ENCODE results near the gene SERPINE1.

The SERPINE1 gene

GRCh38 chr7:101159696-101160674 is 33.1 kb downstream of the SERPINE1 start:
- H3K9me3 ChIP-seq (ENCODE audit: severe bottlenecking) = no peaks in the 10 kb centered on the region
- peaks cover 54% of the 10 kb centered on the region for H3K36me3 ChIP-seq (ENCODE audit: low read depth)
- TF ChIP-seq, protein P1, sequence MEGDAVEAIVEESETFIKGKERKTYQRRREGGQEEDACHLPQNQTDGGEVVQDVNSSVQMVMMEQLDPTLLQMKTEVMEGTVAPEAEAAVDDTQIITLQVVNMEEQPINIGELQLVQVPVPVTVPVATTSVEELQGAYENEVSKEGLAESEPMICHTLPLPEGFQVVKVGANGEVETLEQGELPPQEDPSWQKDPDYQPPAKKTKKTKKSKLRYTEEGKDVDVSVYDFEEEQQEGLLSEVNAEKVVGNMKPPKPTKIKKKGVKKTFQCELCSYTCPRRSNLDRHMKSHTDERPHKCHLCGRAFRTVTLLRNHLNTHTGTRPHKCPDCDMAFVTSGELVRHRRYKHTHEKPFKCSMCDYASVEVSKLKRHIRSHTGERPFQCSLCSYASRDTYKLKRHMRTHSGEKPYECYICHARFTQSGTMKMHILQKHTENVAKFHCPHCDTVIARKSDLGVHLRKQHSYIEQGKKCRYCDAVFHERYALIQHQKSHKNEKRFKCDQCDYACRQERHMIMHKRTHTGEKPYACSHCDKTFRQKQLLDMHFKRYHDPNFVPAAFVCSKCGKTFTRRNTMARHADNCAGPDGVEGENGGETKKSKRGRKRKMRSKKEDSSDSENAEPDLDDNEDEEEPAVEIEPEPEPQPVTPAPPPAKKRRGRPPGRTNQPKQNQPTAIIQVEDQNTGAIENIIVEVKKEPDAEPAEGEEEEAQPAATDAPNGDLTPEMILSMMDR (IDR thresholded peaks at IDR 0.05; ENCODE audit: poor library complexity, severe bottlenecking) = no peak
- H3K27me3 ChIP-seq (ENCODE audit: insufficient read depth, poor library complexity, severe bottlenecking) = peaks cover 5% of the 10 kb centered on the region
- H3K27ac ChIP-seq (ENCODE audit: poor library complexity, severe bottlenecking) = peak overlapping the region; percentile 43
- ATAC-seq (ENCODE audit: low read depth) (peak; percentile 28; the same call in 1 of the 3 replicates), DNase-seq (ENCODE audit: low spot score) (no peak)
- H3K4me3 ChIP-seq (ENCODE audit: severe bottlenecking) = no peak overlapping the region
- H3K4me1 ChIP-seq (ENCODE audit: insufficient read depth, poor library complexity, severe bottlenecking) = peaks cover 26% of the 10 kb centered on the region

- no peak for DNase-seq (ENCODE audit: low spot score)
- peak overlapping the region; percentile 43 for H3K27ac ChIP-seq (ENCODE audit: poor library complexity, severe bottlenecking)
- H3K9me3 ChIP-seq (ENCODE audit: severe bottlenecking) = no peaks in the 10 kb centered on the region
- H3K4me3 ChIP-seq (ENCODE audit: severe bottlenecking) = no peak overlapping the region
- TF ChIP-seq, protein P1 (IDR thresholded peaks at IDR 0.05; ENCODE audit: poor library complexity, severe bottlenecking) = no peak
- H3K27me3 ChIP-seq (ENCODE audit: insufficient read depth, poor library complexity, severe bottlenecking) = peaks cover 12% of the 10 kb centered on the region
- no peak for ATAC-seq (ENCODE audit: low read depth)
- peaks cover 20% of the 10 kb centered on the region for H3K4me1 ChIP-seq (ENCODE audit: insufficient read depth, poor library complexity, severe bottlenecking)
- H3K36me3 ChIP-seq (ENCODE audit: low read depth) = peaks cover 53% of the 10 kb centered on the region
These were observed 34.0 kb downstream of the SERPINE1 start for GRCh38 chr7:101160910-101161309.

DNA sequence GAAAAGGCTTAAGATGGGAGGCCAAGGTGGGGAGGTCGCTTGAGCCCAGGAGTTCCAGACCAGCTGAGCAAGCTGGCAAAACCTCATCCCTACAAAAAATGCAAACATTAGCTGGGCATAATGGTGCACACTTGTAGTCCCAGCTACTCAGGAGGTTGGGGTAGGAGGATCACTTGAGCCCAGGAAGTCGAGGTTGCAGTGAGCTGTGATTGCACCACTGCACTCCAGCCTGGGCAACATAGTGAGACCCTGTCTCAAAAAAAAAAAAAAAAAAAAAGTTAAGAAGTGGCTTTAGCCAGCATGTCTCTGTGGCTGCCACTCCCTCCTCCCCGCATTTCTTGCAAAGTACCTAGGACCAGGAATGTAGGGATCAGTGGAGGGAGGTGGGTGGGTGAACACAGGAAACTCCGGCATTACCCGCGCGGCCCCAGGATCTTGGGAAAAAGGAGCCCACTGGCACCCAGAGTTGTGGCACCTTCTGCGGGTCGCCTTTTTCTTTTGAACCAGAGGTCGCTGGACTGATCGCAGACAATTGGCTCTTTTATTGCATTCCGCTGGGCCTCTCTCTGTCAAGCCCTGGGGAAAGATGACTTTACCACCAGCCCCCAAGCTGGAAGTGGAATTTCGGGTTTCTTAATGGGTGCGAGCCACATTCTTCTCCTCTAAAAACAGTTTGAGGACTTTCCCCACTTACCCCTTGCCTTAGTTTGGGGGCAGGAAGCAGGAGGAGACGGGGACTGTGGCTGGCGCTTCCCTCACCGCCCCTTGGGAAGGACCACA is 35.0 kb downstream of the SERPINE1 start:
- ATAC-seq (ENCODE audit: low read depth) (no peak), DNase-seq (ENCODE audit: low spot score) (no peak)
- Histone ChIP-seq H3K36me3 (ENCODE audit: low read depth) (peaks cover 43% of the 10 kb centered on the region), H3K27me3 (ENCODE audit: insufficient read depth, poor library complexity, severe bottlenecking) (peaks cover 16% of the 10 kb centered on the region), H3K27ac (ENCODE audit: poor library complexity, severe bottlenecking) (peak overlapping the region; percentile 66), H3K4me3 (ENCODE audit: severe bottlenecking) (no peak overlapping the region), H3K9me3 (ENCODE audit: severe bottlenecking) (no peaks in the 10 kb centered on the region), H3K4me1 (ENCODE audit: insufficient read depth, poor library complexity, severe bottlenecking) (peaks cover 12% of the 10 kb centered on the region)
- TF ChIP-seq, protein P1 (IDR thresholded peaks at IDR 0.05; ENCODE audit: poor library complexity, severe bottlenecking) = no peak

GRCh38 chr7:101162551-101163278 is 35.8 kb downstream of the SERPINE1 start:
- Histone ChIP-seq H3K36me3 (ENCODE audit: low read depth) (peaks cover 35% of the 10 kb centered on the region), H3K27ac (ENCODE audit: poor library complexity, severe bottlenecking) (peak overlapping the region; percentile 66), H3K4me1 (ENCODE audit: insufficient read depth, poor library complexity, severe bottlenecking) (peaks cover 11% of the 10 kb centered on the region), H3K27me3 (ENCODE audit: insufficient read depth, poor library complexity, severe bottlenecking) (peaks cover 25% of the 10 kb centered on the region), H3K4me3 (ENCODE audit: severe bottlenecking) (peak overlapping the region; percentile 43), H3K9me3 (ENCODE audit: severe bottlenecking) (no peaks in the 10 kb centered on the region)
- TF ChIP-seq, protein P1 (IDR thresholded peaks at IDR 0.05; ENCODE audit: poor library complexity, severe bottlenecking) = no peak
- ATAC-seq (ENCODE audit: low read depth) (peak; percentile 35), DNase-seq (ENCODE audit: low spot score) (no peak)

Data from RWPE2 (cell line).